HepG2 (cell line): Measurements from ENCODE around the gene ZBTB46. TPM values are rescaled to one million over a fixed set of nuclear protein-coding genes. Genes with fewer than 3 reads are reported as not detected.
A peak's percentile ranks its signal among the peaks of the same experiment; 100 is the strongest.

Source experiments
- ATF4 ChIP-seq, 2 experiments: fragments of 450-650 bp in 1 of 2; sonication (generic) in 1 of 2; formaldehyde crosslinking; IDR thresholded peaks; 2 replicates each; pipeline versions ENCODE4 v1.5.0 to v1.8.0; 2020 to 2022; ENCODE audit warnings: mild to moderate bottlenecking in 1 of 2, missing genetic modification reagents in 1 of 2
- FOXK2 ChIP-seq: fragments of 450-650 bp; IDR thresholded peaks from 2 replicates; pipeline ENCODE4 v1.6.1; 2016
- KDM3A ChIP-seq: IDR thresholded peaks from 2 replicates; pipeline ENCODE4 v1.6.1; 2018; ENCODE audit warnings: low read depth, missing compliant biosample characterization
- KDM4B ChIP-seq: sonication (generic); formaldehyde crosslinking; IDR thresholded peaks from 2 replicates; pipeline ENCODE4 v1.4.0; 2020; ENCODE audit warnings: missing genetic modification reagents
- MIER2 ChIP-seq: IDR thresholded peaks from 2 replicates; pipeline ENCODE4 v1.6.1; 2016; ENCODE audit warnings: missing biosample characterization, missing genetic modification reagents
- PLRG1 ChIP-seq: fragments of 450-650 bp; conservative IDR thresholded peaks from 2 replicates; pipeline ENCODE4 v1.6.1; 2016
- REST ChIP-seq, 2 experiments: IDR thresholded peaks; 2 replicates each; pipeline ENCODE4 v1.6.1; 2011 to 2012; ENCODE audit warnings: low read length in 2 of 2, borderline replicate concordance in 1 of 2, low read depth in 1 of 2, mild to moderate bottlenecking in 1 of 2, moderate library complexity in 1 of 2
- RFX3 ChIP-seq: IDR thresholded peaks from 2 replicates; pipeline ENCODE4 v1.6.1; 2016; ENCODE audit warnings: missing biosample characterization, missing genetic modification reagents
- SETDB1 ChIP-seq: sonication (generic); formaldehyde crosslinking; IDR thresholded peaks from 2 replicates; pipeline ENCODE4 v1.5.1; 2020; ENCODE audit warnings: missing genetic modification reagents, mild to moderate bottlenecking, borderline replicate concordance
- STAG1 ChIP-seq: sonication (generic); formaldehyde crosslinking; IDR thresholded peaks from 2 replicates; pipeline ENCODE4 v1.4.0; 2020; ENCODE audit warnings: missing genetic modification reagents
- ZBTB44 ChIP-seq: sonication (generic); formaldehyde crosslinking; IDR thresholded peaks from 2 replicates; pipeline ENCODE4 v1.4.0; 2020; ENCODE audit warnings: missing genetic modification reagents
- ZFP62 ChIP-seq: sonication (generic); formaldehyde crosslinking; IDR thresholded peaks from 2 replicates; pipeline ENCODE4 v1.4.0; 2020; ENCODE audit warnings: missing genetic modification reagents
- ZKSCAN1 ChIP-seq: fragments of 150-350 bp; IDR thresholded peaks from 2 replicates; pipeline ENCODE4 v1.6.1; 2014; ENCODE audit warnings: low read length
- ZMAT5 ChIP-seq: sonication (generic); formaldehyde crosslinking; IDR thresholded peaks from 2 replicates; pipeline ENCODE4 v1.5.0; 2020; ENCODE audit warnings: mild to moderate bottlenecking, low read depth, missing genetic modification reagents, borderline replicate concordance
- ZMYM4 ChIP-seq: sonication (generic); formaldehyde crosslinking; IDR thresholded peaks from 2 replicates; pipeline ENCODE4 v1.8.1; 2023; ENCODE audit warnings: mild to moderate bottlenecking, missing genetic modification reagents
- ZNF12 ChIP-seq: sonication (generic); formaldehyde crosslinking; IDR thresholded peaks from 2 replicates; pipeline ENCODE4 v1.5.0; 2020; ENCODE audit warnings: missing genetic modification reagents
- ZNF138 ChIP-seq: sonication (generic); formaldehyde crosslinking; IDR thresholded peaks from 2 replicates; pipeline ENCODE4 v1.5.0; 2020; ENCODE audit warnings: mild to moderate bottlenecking, low read depth, missing genetic modification reagents
- ZNF205 ChIP-seq: IDR thresholded peaks from 2 replicates; pipeline ENCODE4 v1.6.1; 2018; ENCODE audit warnings: missing biosample characterization, missing genetic modification reagents
- ZNF280B ChIP-seq: sonication (generic); formaldehyde crosslinking; IDR thresholded peaks from 2 replicates; pipeline ENCODE4 v1.5.0; 2020; ENCODE audit warnings: missing genetic modification reagents, mild to moderate bottlenecking, borderline replicate concordance
- ZNF335 ChIP-seq: sonication (generic); formaldehyde crosslinking; IDR thresholded peaks from 2 replicates; pipeline ENCODE4 v1.4.0; 2020; ENCODE audit warnings: missing genetic modification reagents
- ZNF337 ChIP-seq: sonication (generic); formaldehyde crosslinking; IDR thresholded peaks from 2 replicates; pipeline ENCODE4 v1.5.1; 2020; ENCODE audit warnings: missing genetic modification reagents, low read depth, mild to moderate bottlenecking, borderline replicate concordance
- ZNF557 ChIP-seq: sonication (generic); formaldehyde crosslinking; IDR thresholded peaks from 2 replicates; pipeline ENCODE4 v1.4.0; 2020; ENCODE audit warnings: missing genetic modification reagents
- ZNF570 ChIP-seq: sonication (generic); formaldehyde crosslinking; IDR thresholded peaks from 2 replicates; pipeline ENCODE4 v1.4.0; 2020; ENCODE audit warnings: mild to moderate bottlenecking, missing genetic modification reagents, borderline replicate concordance
- ZSCAN22 ChIP-seq: sonication (generic); formaldehyde crosslinking; IDR thresholded peaks from 2 replicates; pipeline ENCODE4 v1.4.0; 2020; ENCODE audit warnings: mild to moderate bottlenecking, missing genetic modification reagents
- ZSCAN30 ChIP-seq: sonication (generic); formaldehyde crosslinking; IDR thresholded peaks from 2 replicates; pipeline ENCODE4 v1.5.0; 2020; ENCODE audit warnings: mild to moderate bottlenecking, missing genetic modification reagents
- polyA plus RNA-seq, 8 experiments: library from polyadenylated mRNA; depleted of rRNA in 3 of 8; stranded (reverse) in 7 of 8; unstranded in 1 of 8; fragments of >200 nt; fragmentation: Illumina TruSeq in 4 of 8; extraction: Trizol in 4 of 8; gene quantifications; 2 replicates each; pipeline versions ENCODE4 v1.2.1 to v1.2.3, GENCODE V29; 2011 to 2016; ENCODE audit warnings: low read depth in 4 of 8, missing spikeins in 1 of 8, mixed read lengths in 1 of 8; ENCODE audit not compliant: insufficient read depth in 1 of 8
- total RNA-seq, 5 experiments: library from RNA; depleted of rRNA; stranded (reverse); fragments of >200 nt; fragmentation: Illumina TruSeq; extraction: Trizol; gene quantifications; 2 replicates each; pipeline ENCODE4 v1.2.3, GENCODE V29; 2016; ENCODE audit warnings: low read depth in 1 of 5

The ZBTB46 gene
- total and polyA plus RNA-seq, 2 of the 13 experiments (the other 11 are each of a cell fraction or from before 2014, with no cell fraction given) = 1.6 to 13.5 TPM

- TF ChIP-seq RFX3 = no peak
- no peak for TF ChIP-seq ZNF335 (CRISPR knock-in tag)
- peak; percentile 52; the same call in 1 of the 2 replicates for TF ChIP-seq KDM3A
- no peak for TF ChIP-seq ZNF337
- TF ChIP-seq ATF4 (CRISPR knock-in tag; IDR thresholded peaks at IDR 0.05) = no peak
- no peak for TF ChIP-seq REST (IDR thresholded peaks at IDR 0.05; ENCODE audit: borderline replicate concordance in 1 of 2, low read depth in 1 of 2, low read length in 2 of 2)
- no peak for TF ChIP-seq ZFP62 (CRISPR knock-in tag)
- TF ChIP-seq ZMAT5 (CRISPR knock-in tag) = no peak
- 0 out of 2 replicates have a peak, but pooled peaks have one; percentile 37 for TF ChIP-seq ZMYM4 (CRISPR knock-in tag)
- TF ChIP-seq FOXK2 = no peak
- TF ChIP-seq ZKSCAN1 = no peak
- TF ChIP-seq KDM4B (CRISPR knock-in tag) = no peak
- TF ChIP-seq STAG1 (CRISPR knock-in tag) = no peak
- no peak for TF ChIP-seq ZSCAN22 (CRISPR knock-in tag)
- no peak for TF ChIP-seq PLRG1
- TF ChIP-seq ZNF557 (CRISPR knock-in tag) = no peak
- no peak for TF ChIP-seq ZBTB44 (CRISPR knock-in tag)
- TF ChIP-seq ZNF12 (CRISPR knock-in tag) = no peak
- TF ChIP-seq ZNF138 = no peak
- TF ChIP-seq ZNF205 (CRISPR knock-in tag) = no peak
- TF ChIP-seq SETDB1 (CRISPR knock-in tag) = no peak
- TF ChIP-seq MIER2 (CRISPR knock-in tag) = no peak
- TF ChIP-seq ZNF280B = no peak
- TF ChIP-seq ZSCAN30 = no peak
- TF ChIP-seq ZNF570 (CRISPR knock-in tag) = no peak
Observed at GRCh38 chr20:63846128-63846771, 15.2 kb upstream of the ZBTB46 start (continued).
